ENCODE data around the gene SPDYE1.

The SPDYE1 gene

GRCh38 chr7:44045226-44046014, 47.7 kb downstream of the SPDYE1 start:
- DNase-seq = no peak

DNA sequence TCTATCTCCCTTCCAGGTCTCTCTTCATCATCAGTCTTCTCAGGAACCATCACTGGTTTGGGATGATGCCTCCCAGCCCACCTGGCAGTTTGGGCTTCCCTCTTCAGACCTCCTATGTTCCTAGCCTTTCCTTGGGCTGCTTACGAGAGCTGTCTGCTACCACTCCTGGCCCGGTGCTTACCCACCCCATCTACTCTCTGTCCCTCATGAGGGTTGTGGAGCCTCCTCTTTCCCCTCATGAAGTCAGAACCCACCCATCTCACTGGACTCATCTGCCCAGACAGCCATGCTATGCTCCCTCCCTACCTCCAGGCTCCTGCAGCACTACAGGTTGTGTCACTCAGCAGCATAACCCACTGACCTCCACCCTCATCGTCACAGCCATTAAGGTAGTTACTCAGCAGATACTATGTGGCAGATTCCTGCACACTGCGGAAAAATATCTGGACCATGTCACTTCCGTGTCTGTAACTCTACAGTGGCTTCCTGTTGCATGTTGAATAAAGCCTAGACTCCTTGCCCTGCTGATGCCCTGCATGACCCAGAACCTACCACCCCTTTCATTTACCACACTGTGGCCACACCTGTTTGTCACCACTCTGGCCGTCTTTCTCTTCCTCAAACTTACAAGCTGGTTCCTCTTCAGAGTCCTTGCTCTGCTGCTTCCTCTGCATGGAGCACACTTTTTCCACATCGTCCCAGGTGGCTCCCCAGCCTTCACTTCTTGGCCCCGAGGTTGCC, 48.8 kb downstream of the SPDYE1 start:
- DNase-seq = peak; percentile 83

DNA sequence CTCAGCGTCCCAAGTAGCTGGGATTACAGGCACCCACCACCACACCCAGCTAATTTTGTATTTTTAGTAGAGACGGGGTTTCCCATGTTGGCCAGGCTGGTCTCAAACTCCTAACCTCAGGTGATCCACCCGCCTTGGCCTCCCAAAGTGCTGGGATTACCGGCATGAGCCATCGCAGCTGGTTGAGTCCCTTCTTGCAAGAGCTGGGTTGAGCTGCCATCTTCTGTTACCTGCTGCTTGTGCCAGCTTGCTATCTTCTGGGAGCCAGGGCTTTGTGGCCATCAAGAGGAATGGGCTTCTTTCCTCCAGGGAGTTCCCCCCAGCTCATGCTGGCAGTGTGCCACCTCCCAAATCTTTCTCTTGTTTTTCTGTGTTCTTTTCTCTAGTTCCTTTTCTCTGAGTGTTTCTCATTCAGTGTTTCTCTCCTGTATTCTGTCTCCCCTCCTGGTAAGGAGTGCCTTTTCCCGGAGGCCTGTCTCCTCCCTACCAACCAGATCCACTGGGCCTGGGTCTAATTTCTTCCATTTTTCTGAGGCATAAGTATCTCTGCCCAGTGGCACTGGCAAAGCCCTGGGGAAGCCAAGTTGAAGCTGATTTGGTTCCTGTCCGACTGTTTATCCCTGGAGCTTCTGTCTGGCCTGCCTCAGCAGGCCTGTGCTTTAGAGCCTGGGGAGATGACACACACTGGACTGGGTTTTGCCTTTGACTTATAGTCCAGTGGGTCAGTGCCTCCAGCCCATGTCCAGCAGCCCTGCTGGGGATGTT, 50.5 kb downstream of the SPDYE1 start:
- no peak for DNase-seq

- no peak for DNase-seq
Observed at GRCh38 chr7:44050121-44050914, 52.6 kb downstream of the SPDYE1 start.

DNA sequence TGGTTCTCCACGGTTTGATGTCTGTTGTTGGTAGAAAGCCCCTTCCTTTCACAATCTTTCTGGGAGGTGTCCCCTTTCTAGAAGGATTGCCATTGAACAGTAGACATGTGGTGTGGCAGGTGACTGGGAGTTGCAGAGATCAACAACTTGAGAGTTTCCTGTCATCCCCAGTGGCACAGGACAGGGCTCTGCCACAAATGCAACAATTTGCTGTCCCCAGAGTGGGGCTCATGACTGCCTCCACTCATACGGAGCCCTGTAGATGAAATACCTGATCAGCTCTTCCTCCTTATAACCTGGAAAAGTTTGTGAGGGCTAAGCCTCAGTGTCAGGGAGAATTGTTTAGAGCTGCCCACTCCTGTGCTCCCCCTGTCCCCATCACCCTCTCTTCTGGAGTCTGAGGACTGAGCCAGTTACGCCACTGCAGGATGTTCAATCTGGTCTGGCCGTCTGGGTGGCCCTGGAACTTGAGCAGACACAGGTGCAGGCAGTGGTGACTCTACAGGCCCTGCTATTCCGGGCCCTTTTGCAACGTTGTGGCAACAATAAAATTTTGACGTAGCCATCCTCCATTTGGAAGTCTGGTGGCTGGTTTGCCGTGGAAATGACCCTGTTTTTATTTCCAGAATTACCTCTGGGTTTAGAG, 53.3 kb downstream of the SPDYE1 start:
- no peak for DNase-seq

DNA sequence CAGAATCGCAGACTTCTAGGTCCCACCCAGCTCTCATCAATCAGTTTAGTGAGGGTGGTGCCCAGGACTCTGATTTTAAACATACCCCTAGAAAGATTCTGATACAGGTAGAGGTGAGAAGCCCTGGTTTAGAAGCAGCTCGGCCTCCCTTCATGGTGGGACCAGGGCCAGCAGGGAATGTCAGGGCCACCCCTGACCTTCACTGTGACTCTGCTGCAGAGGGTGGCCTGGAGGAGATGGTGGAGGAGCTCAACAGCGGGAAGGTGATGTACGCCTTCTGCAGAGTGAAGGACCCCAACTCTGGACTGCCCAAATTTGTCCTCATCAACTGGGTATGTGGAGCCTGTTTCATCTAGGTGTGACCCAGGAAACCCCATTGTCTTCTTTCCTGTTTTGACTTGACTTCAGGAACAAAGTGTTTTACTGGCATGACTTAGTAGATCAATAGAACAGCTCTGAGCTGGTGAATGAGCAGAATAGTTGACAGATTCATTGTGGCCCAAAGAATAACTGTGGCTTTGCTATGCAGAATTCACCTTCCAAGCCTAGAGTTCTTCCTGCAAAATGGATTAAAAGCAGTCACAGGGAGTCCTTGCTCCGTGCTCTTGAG, 54.0 kb downstream of the SPDYE1 start:
- DNase-seq = no peak

- DNase-seq = no peak
Observed at GRCh38 chr7:44052771-44053365, 55.2 kb downstream of the SPDYE1 start.

- no peak for DNase-seq
Observed at GRCh38 chr7:44056681-44057080, 59.0 kb downstream of the SPDYE1 start.

DNA sequence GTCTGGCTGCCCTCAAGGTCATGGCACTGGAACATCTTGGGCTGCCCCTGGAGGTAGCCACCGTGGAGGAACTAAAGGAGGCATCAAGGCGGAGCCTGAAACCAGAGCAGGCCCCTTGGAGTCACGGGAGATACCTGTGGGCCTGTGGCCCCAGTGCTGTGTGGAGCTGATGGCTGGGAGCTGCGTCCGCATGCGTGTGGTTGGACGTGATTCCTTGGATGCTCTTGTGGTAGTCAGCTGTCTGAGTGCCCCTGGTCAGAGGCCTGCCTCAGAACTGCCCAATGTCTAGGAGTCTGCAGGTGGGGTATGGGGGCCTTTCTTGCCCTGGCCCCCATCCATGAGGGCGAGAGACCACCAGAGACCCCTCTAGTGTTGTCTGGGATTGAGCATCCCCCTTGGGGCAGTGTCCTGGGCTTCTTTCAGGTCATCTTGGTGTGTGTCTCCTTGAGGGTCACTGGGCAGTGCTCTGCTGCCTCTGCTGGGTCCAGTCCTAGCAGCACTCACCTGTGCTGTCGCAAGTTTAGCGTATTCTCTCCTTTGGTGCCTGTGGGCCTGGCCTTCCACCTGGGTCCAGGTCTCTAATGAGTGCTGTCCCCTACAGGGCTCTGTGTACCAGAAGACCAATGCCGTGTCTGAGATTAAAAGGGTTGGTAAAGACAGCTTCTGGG, 59.6 kb downstream of the SPDYE1 start:
- DNase-seq = no peak

GRCh38 chr7:44057849-44058758, 60.4 kb downstream of the SPDYE1 start:
- peak; percentile 37 for DNase-seq

DNA sequence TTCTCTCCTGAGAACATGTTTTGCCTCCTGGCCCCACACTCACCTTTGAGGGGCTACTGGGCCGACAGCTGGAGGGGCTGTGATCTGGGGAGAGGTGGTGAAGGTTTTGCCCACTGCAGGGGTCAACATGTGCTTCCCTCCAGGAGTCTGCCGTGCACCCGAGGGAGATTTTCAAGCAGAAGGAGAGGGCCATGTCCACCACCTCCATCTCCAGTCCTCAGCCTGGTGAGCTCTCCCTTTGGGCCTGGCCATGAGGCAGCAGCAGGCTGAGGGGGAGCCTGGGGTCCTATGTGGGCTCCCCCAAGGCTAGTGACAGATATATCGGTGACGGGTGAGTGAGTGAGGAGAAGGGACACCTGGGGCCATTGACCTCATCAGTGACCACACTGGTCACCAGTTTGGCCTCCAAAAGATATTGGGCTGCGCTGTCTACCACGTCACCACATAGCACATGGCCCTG, 61.1 kb downstream of the SPDYE1 start:
- DNase-seq = no peak

- peak; percentile 68 for DNase-seq
Observed at GRCh38 chr7:44059219-44060090, 61.8 kb downstream of the SPDYE1 start.

Data from CD4-positive, alpha-beta T cell treated with Interferon gamma for 1 hour (primary cell).